H1 (cell line): ENCODE measurements around the gene PML. TPM values are rescaled to one million over a fixed set of nuclear protein-coding genes. Genes with fewer than 3 reads are reported as not detected.
"Not testable (repeated sequence)": the region's sequence is repeated elsewhere in the genome, so short reads cannot be mapped to it uniquely, and the experiment has no call there.

ENCODE experiments used
- CTCF ChIA-PET: fragments of 300-600 bp; sonication (Branson Sonifier 250); formaldehyde crosslinking; loops from one replicate; lab custom pipeline; 2021; ENCODE audit not compliant: partially characterized antibody; lab: Charles Lee
- POLR2A ChIA-PET: fragments of 300-600 bp; sonication (Branson Sonifier 250); formaldehyde crosslinking; loops from one replicate; lab custom pipeline; 2021; ENCODE audit warnings: inconsistent platforms; ENCODE audit not compliant: partially characterized antibody; lab: Charles Lee
- DNase-seq, 2 experiments: peaks; one replicate each; pipeline versions ENCODE4 v3.0.0 to v3.0.0-alpha.2; 2010 to 2022; ENCODE audit warnings: low spot score in 2 of 2, low read depth in 1 of 2, mixed read lengths in 1 of 2
- FAIRE-seq: peaks from 2 replicates; lab custom pipeline; 2011; peaks lifted over from hg19 to GRCh38; lab: Jason Lieb, UNC
- H2AFZ ChIP-seq: 2 replicates; pipeline ENCODE4 v1.8.1; 2012; ENCODE audit warnings: low read length, inconsistent platforms
- H2AK5ac ChIP-seq: 2 replicates; pipeline ENCODE4 v1.6.1; 2013; ENCODE audit warnings: low read depth, low read length
- H2BK120ac ChIP-seq: replicated peaks from 2 replicates; pipeline ENCODE3; 2013; ENCODE audit warnings: low read depth, low read length, inconsistent platforms
- H2BK12ac ChIP-seq: 2 replicates; pipeline ENCODE4 v1.6.1; 2013; ENCODE audit warnings: low read depth, low read length
- H2BK15ac ChIP-seq: 2 replicates; pipeline ENCODE4 v1.6.1; 2013; ENCODE audit warnings: low read length
- H2BK20ac ChIP-seq: 2 replicates; pipeline ENCODE4 v1.6.1; 2013; ENCODE audit warnings: low read length
- H2BK5ac ChIP-seq: 2 replicates; pipeline ENCODE4 v1.6.1; 2013; ENCODE audit warnings: low read depth, low read length
- H3K14ac ChIP-seq: 2 replicates; pipeline ENCODE4 v1.6.1; 2013; ENCODE audit warnings: inconsistent platforms; ENCODE audit not compliant: insufficient read length
- H3K18ac ChIP-seq: 2 replicates; pipeline ENCODE4 v1.6.1; 2013; ENCODE audit warnings: low read length; ENCODE audit errors: extremely low read depth
- H3K23ac ChIP-seq: 2 replicates; pipeline ENCODE4 v1.6.1; 2013; ENCODE audit warnings: inconsistent platforms; ENCODE audit not compliant: insufficient read length
- H3K23me2 ChIP-seq: 2 replicates; pipeline ENCODE4 v1.6.1; 2013; ENCODE audit warnings: low read depth, low read length
- H3K27ac ChIP-seq: 2 replicates; pipeline ENCODE4 v1.6.1; 2011; ENCODE audit warnings: low read depth, low read length, inconsistent platforms
- H3K27me3 ChIP-seq, 4 experiments: replicated peaks in 1 of 4; 1 replicate in 1 of 4; 2 replicates in 3 of 4; pipeline versions ENCODE4 v1.6.1 to v1.8.1; 2011 to 2013; ENCODE audit warnings: low read length in 3 of 4, mild to moderate bottlenecking in 3 of 4, inconsistent platforms in 2 of 4, mixed read lengths in 2 of 4, moderate library complexity in 1 of 4; ENCODE audit not compliant: control insufficient read depth in 3 of 4, insufficient read depth in 3 of 4; ENCODE audit errors: extremely low read depth in 1 of 4
- H3K36me3 ChIP-seq, 4 experiments: 2 replicates each; pipeline versions ENCODE4 v1.6.1 to v1.8.1; 2011 to 2013; ENCODE audit warnings: mild to moderate bottlenecking in 4 of 4, low read length in 3 of 4, moderate library complexity in 2 of 4, control low read depth in 1 of 4, inconsistent platforms in 1 of 4; ENCODE audit not compliant: insufficient read depth in 4 of 4, control insufficient read depth in 2 of 4
- H3K4ac ChIP-seq: replicated peaks from 2 replicates; pipeline ENCODE3; 2013; ENCODE audit warnings: low read length, low read depth, mixed read lengths, inconsistent platforms; ENCODE audit not compliant: insufficient read length
- H3K4me1 ChIP-seq, 4 experiments: replicated peaks in 1 of 4; 1 replicate in 1 of 4; 2 replicates in 3 of 4; pipeline versions ENCODE4 v1.6.1 to v1.8.1; 2011 to 2013; ENCODE audit warnings: low read length in 3 of 4, inconsistent platforms in 2 of 4, mixed read lengths in 1 of 4; ENCODE audit not compliant: insufficient read depth in 4 of 4, control insufficient read depth in 3 of 4
- H3K4me2 ChIP-seq, 2 experiments: 2 replicates each; pipeline versions ENCODE4 v1.6.1 to v1.8.1; 2011 to 2013; ENCODE audit warnings: low read depth in 2 of 2, low read length in 2 of 2, control low read depth in 1 of 2, inconsistent platforms in 1 of 2, mild to moderate bottlenecking in 1 of 2; ENCODE audit not compliant: insufficient read depth in 1 of 2
- H3K4me3 ChIP-seq, 4 experiments: fragments of 200-600, 300-600 bp in 1 of 4; sonication (generic), shearing (Covaris generic), sonication (Bioruptor Twin) in 1 of 4; 2 replicates each; pipeline versions ENCODE4 v1.5.1 to v1.8.1; 2011 to 2016; ENCODE audit warnings: low read length in 4 of 4, low read depth in 3 of 4, control low read depth in 2 of 4, inconsistent platforms in 2 of 4, mild to moderate bottlenecking in 2 of 4, mixed read lengths in 1 of 4, moderate library complexity in 1 of 4; ENCODE audit not compliant: insufficient read depth in 2 of 4; ENCODE audit errors: extremely low read depth in 1 of 4
- H3K56ac ChIP-seq: replicated peaks from 2 replicates; pipeline ENCODE3; 2013; ENCODE audit warnings: low read depth, mild to moderate bottlenecking, mixed read lengths, low read length, inconsistent platforms; ENCODE audit not compliant: insufficient read length
- H3K79me1 ChIP-seq: 2 replicates; pipeline ENCODE4 v1.6.1; 2013; ENCODE audit warnings: low read depth, low read length, control low read depth
- H3K79me2 ChIP-seq, 2 experiments: 2 replicates each; pipeline versions ENCODE4 v1.6.1 to v1.8.1; 2012 to 2013; ENCODE audit warnings: low read length in 2 of 2, mild to moderate bottlenecking in 2 of 2, inconsistent platforms in 1 of 2; ENCODE audit not compliant: insufficient read depth in 2 of 2, control insufficient read depth in 1 of 2
- H3K9ac ChIP-seq, 4 experiments: replicated peaks in 1 of 4; 1 replicate in 1 of 4; 2 replicates in 3 of 4; pipeline versions ENCODE4 v1.6.1 to v1.8.1; 2011 to 2013; ENCODE audit warnings: low read depth in 3 of 4, low read length in 3 of 4, control low read depth in 2 of 4, mild to moderate bottlenecking in 2 of 4, moderate library complexity in 2 of 4, inconsistent platforms in 1 of 4; ENCODE audit errors: extremely low read depth in 1 of 4
- H3K9me3 ChIP-seq, 2 experiments: 2 replicates each; pipeline versions ENCODE4 v1.6.1 to v1.8.1; 2012 to 2013; ENCODE audit warnings: mild to moderate bottlenecking in 2 of 2, moderate library complexity in 2 of 2, control low read depth in 1 of 2, inconsistent platforms in 1 of 2, low read depth in 1 of 2, low read length in 1 of 2, mixed read lengths in 1 of 2; ENCODE audit not compliant: insufficient read depth in 2 of 2
- H4K20me1 ChIP-seq, 2 experiments: replicated peaks in 1 of 2; 2 replicates each; pipeline versions ENCODE3 to v1.8.1; 2011 to 2013; ENCODE audit warnings: inconsistent platforms in 2 of 2, low read length in 2 of 2, mild to moderate bottlenecking in 1 of 2; ENCODE audit not compliant: insufficient read depth in 2 of 2, control insufficient read depth in 1 of 2
- H4K5ac ChIP-seq: 2 replicates; pipeline ENCODE4 v1.6.1; 2013; ENCODE audit warnings: low read length, low read depth, mixed read lengths, inconsistent platforms; ENCODE audit not compliant: insufficient read length
- H4K8ac ChIP-seq: 2 replicates; pipeline ENCODE4 v1.8.0; 2013; ENCODE audit warnings: mild to moderate bottlenecking, moderate library complexity, low read length, inconsistent platforms; ENCODE audit not compliant: insufficient read depth; ENCODE audit errors: extremely low read depth
- H4K91ac ChIP-seq: replicated peaks from 2 replicates; pipeline ENCODE3; 2013; ENCODE audit warnings: low read length, mixed read lengths, inconsistent platforms; ENCODE audit not compliant: insufficient read length
- WGBS, 2 experiments: shearing (Covaris generic) in 1 of 2; methylation state at CpG; one replicate each; pipeline versions ENCODE4 v1.1.6 to v1.1.7; 2013 to 2015; ENCODE audit warnings: low lambda C conversion rate in 2 of 2, mixed read lengths in 2 of 2, inconsistent platforms in 1 of 2, low coverage in 1 of 2, missing lambda C conversion rate in 1 of 2; ENCODE audit not compliant: insufficient replicate concordance in 2 of 2, insufficient coverage in 1 of 2, insufficient read length in 1 of 2; ENCODE audit errors: extremely low coverage in 1 of 2, missing lambda C conversion rate in 1 of 2; 5-methylcytosine and 5-hydroxymethylcytosine counted together
- polyA plus RNA-seq, 7 experiments: library from polyadenylated mRNA; depleted of rRNA in 3 of 7; stranded (reverse) in 5 of 7; unstranded in 2 of 7; fragments of >200 nt in 5 of 7; fragments of 200-250 nt in 2 of 7; gene quantifications; 1 replicate in 5 of 7; 2 replicates in 1 of 7; 4 replicates in 1 of 7; pipeline versions ENCODE4 v1.2.1 to v1.2.3, GENCODE V29; 2011 to 2013; ENCODE audit warnings: missing spikeins in 2 of 7, mixed read lengths in 2 of 7
- total RNA-seq: library from RNA; stranded (reverse); fragmentation: NEBNext Ultra II Directional; extraction: Animal tissue kit (Norgen Biotek cat#: 25700); gene quantifications from 2 replicates; pipeline ENCODE4 v1.2.1, GENCODE V29; 2021

Gene PML
- total and polyA plus RNA-seq, 2 of the 8 experiments (the other 6 are each of a cell fraction or from before 2014, with no cell fraction given): 14.9 to 30.3 TPM

DNA sequence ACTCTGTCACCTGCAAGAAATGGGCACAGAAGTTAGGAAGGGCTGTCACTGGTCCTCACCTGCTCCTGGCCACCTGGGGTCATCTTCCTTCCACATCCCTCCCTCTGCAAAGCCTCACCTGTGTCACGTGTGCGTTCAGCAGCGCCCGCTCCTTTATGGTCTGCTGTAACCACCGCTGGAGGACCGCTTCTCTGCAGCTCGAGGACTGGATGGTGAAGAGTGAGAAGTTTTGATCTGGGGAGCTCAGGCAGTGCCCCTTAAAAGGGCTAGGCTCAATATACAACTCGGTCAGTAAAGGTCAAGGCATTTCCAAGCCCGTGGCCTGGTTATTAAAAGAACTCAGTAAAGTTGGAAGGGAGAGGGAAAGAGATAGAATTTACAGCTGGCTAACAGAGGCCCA, 81.3 kb downstream of the PML start:
- H3K9me3 ChIP-seq, H4K8ac ChIP-seq, CTCF ChIA-PET, POLR2A ChIA-PET, H4K20me1 ChIP-seq, H2AFZ ChIP-seq, H3K56ac ChIP-seq, H4K5ac ChIP-seq, H2BK20ac ChIP-seq, H4K91ac ChIP-seq, H2BK120ac ChIP-seq, H3K36me3 ChIP-seq, H2BK12ac ChIP-seq, H3K4me2 ChIP-seq, H3K18ac ChIP-seq, H3K9ac ChIP-seq, H3K4me3 ChIP-seq, H3K79me2 ChIP-seq, H3K23me2 ChIP-seq, H3K4ac ChIP-seq, H3K4me1 ChIP-seq, H3K14ac ChIP-seq, H2BK15ac ChIP-seq, H3K79me1 ChIP-seq, H3K27me3 ChIP-seq, H2AK5ac ChIP-seq, H2BK5ac ChIP-seq, FAIRE-seq, H3K23ac ChIP-seq, H3K27ac ChIP-seq: not testable (repeated sequence)
- 82% methylated on average over 5 of the region's 9 CpGs; no CpG with 5 or more reads in 1 of the 2 experiments for WGBS, 2 experiments
- DNase-seq: peak in 1 of 2 experiments; percentile 37

DNA sequence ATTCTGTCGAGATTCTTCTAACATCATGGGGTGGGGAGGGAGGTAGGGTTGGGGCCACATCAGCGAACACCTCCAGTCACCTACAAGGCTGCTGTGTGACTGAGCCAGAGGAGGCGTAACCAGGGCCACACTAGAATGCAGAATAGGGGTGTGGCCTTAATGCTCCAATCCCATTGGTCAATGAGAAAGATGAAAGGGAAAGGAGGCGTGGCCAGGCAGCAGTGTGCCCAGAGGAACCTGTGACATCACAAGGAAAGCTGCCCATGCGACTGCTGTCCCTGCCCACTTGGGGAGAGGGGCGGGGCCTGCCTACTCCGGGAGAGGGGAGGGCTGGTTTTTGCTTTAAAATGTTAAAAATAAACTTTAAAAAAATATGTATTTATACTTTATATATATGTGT, 87.9 kb downstream of the PML start, which contains the start of gene GOLGA6A:
GOLGA6A (minus strand) TSS at position 101 of the 400 bp plus-strand sequence; CDS start at position 60, 41 bp downstream.
- FAIRE-seq, H2BK120ac ChIP-seq, H2BK12ac ChIP-seq, CTCF ChIA-PET, H3K9ac ChIP-seq, H3K4ac ChIP-seq, H4K20me1 ChIP-seq, H2AK5ac ChIP-seq, H3K14ac ChIP-seq, H4K5ac ChIP-seq, DNase-seq, H3K4me1 ChIP-seq, H2BK15ac ChIP-seq, H4K91ac ChIP-seq, H3K4me2 ChIP-seq, H2BK5ac ChIP-seq, H3K79me2 ChIP-seq, H3K9me3 ChIP-seq, H3K56ac ChIP-seq, POLR2A ChIA-PET, H3K23me2 ChIP-seq, H3K23ac ChIP-seq, H3K27me3 ChIP-seq, H3K79me1 ChIP-seq, H3K27ac ChIP-seq, H2BK20ac ChIP-seq, H3K18ac ChIP-seq, H4K8ac ChIP-seq, H2AFZ ChIP-seq, H3K36me3 ChIP-seq, H3K4me3 ChIP-seq: not testable (repeated sequence)
- WGBS, 2 experiments: no CpG with 5 or more reads among the region's 7 CpGs
